ENCODE data around the gene FMNL1. TPM values are rescaled to one million over a fixed set of nuclear protein-coding genes. Genes with fewer than 3 reads are reported as not detected.
"Not testable (repeated sequence)": the region's sequence is repeated elsewhere in the genome, so short reads cannot be mapped to it uniquely, and the experiment has no call there.

FMNL1 gene
- total RNA-seq, 1 experiment from 2014 or later, result 20.0 TPM

DNA sequence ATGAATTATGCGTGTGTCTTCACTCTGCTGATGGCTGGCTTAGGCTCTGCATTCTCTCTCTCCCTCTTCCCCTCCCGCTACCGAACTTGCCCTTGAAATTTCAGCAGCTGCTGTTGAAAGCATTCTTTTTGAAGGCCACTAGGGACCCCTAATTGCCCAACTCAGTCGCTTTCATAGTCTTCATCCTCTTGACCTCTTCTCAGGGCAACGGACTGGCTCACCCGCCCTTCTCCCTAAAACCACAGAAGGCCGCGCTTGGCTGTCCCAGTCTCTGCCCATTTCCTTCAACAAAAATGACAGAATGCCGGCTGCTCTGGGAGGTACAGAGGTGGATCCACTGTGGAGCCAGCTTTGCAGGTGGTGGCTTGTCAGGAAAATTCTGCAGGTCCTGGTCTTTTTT is 21.0 kb upstream of the FMNL1 start:
- ChIA-PET POLR2A (no interaction called here), CTCF (interaction anchor here (0.6 to 0.7 kb wide), 2 partner anchors 52 to 115 kb away, joined by 3 read pairs; no protein-coding TSS in a partner anchor)
- no peaks in the 10 kb centered on the region for H3K27me3 ChIP-seq (ENCODE audit: control insufficient read depth, insufficient read depth, low read length)
- no TSS peak for BruUV-seq (replicated peaks)
- TF ChIP-seq SIN3A (IDR thresholded peaks at IDR 0.05; ENCODE audit: borderline replicate concordance, insufficient read depth, low read depth, low read length) (no peak), TCF7L2 (IDR thresholded peaks at IDR 0.05; ENCODE audit: low read depth, low read length) (no peak)
- TF ChIP-seq, protein P1, sequence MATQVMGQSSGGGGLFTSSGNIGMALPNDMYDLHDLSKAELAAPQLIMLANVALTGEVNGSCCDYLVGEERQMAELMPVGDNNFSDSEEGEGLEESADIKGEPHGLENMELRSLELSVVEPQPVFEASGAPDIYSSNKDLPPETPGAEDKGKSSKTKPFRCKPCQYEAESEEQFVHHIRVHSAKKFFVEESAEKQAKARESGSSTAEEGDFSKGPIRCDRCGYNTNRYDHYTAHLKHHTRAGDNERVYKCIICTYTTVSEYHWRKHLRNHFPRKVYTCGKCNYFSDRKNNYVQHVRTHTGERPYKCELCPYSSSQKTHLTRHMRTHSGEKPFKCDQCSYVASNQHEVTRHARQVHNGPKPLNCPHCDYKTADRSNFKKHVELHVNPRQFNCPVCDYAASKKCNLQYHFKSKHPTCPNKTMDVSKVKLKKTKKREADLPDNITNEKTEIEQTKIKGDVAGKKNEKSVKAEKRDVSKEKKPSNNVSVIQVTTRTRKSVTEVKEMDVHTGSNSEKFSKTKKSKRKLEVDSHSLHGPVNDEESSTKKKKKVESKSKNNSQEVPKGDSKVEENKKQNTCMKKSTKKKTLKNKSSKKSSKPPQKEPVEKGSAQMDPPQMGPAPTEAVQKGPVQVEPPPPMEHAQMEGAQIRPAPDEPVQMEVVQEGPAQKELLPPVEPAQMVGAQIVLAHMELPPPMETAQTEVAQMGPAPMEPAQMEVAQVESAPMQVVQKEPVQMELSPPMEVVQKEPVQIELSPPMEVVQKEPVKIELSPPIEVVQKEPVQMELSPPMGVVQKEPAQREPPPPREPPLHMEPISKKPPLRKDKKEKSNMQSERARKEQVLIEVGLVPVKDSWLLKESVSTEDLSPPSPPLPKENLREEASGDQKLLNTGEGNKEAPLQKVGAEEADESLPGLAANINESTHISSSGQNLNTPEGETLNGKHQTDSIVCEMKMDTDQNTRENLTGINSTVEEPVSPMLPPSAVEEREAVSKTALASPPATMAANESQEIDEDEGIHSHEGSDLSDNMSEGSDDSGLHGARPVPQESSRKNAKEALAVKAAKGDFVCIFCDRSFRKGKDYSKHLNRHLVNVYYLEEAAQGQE (IDR thresholded peaks at IDR 0.05; ENCODE audit: insufficient read depth in 1 of 2, low read depth in 2 of 2, low read length in 1 of 2), result no peak
- TF ChIP-seq, protein P2, sequence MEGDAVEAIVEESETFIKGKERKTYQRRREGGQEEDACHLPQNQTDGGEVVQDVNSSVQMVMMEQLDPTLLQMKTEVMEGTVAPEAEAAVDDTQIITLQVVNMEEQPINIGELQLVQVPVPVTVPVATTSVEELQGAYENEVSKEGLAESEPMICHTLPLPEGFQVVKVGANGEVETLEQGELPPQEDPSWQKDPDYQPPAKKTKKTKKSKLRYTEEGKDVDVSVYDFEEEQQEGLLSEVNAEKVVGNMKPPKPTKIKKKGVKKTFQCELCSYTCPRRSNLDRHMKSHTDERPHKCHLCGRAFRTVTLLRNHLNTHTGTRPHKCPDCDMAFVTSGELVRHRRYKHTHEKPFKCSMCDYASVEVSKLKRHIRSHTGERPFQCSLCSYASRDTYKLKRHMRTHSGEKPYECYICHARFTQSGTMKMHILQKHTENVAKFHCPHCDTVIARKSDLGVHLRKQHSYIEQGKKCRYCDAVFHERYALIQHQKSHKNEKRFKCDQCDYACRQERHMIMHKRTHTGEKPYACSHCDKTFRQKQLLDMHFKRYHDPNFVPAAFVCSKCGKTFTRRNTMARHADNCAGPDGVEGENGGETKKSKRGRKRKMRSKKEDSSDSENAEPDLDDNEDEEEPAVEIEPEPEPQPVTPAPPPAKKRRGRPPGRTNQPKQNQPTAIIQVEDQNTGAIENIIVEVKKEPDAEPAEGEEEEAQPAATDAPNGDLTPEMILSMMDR (IDR thresholded peaks at IDR 0.05), result no peak
- in situ Hi-C loops (cut with HindIII; ENCODE audit: low pct_unique_long_range_greater_than_20kb, low sequenced_read_pairs) (no loop called here), intact Hi-C loops (cut with micrococcal nuclease; ENCODE audit: unreplicated experiment) (no loop called here)
- peaks cover 18% of the 10 kb centered on the region for H3K4me1 ChIP-seq (ENCODE audit: control insufficient read depth, insufficient read depth, low read length)
- DNase-seq (ENCODE audit: low read depth, low spot score) (no peak), ATAC-seq (no peak)
- no peaks in the 10 kb centered on the region for H3K9me3 ChIP-seq (ENCODE audit: control insufficient read depth, insufficient read depth, low read depth, low read length)
- H3K27ac ChIP-seq (ENCODE audit: low read length), result no peak overlapping the region
- no peaks in the 10 kb centered on the region for H3K36me3 ChIP-seq (ENCODE audit: control insufficient read depth, insufficient read depth, low read length)
- H3K4me3 ChIP-seq (ENCODE audit: low read depth in 2 of 2, low read length in 2 of 2), result no peak overlapping the region

DNA sequence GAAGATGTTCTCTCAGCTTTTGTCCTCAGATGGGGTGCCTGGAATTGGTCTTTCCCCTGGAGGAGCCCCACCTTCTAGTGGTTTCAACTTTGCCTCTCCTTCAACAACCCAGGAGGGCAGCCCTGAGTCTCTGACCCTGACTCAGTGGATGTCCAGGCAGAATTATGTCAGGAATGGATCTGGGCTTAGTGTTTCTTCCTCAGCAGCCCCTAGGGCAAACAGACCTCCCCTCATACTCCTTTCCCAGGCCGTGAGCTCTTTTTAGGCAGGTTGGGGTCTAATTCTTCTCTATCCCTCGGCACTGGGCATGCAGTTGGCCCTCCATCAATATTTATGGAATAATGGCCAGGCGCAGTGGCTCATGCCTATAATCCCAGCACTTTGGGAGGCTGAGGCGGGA is 20.2 kb upstream of the FMNL1 start:
- DNase-seq (ENCODE audit: low read depth, low spot score) (no peak), ATAC-seq (no peak)
- BruUV-seq (replicated peaks), result no TSS peak
- Histone ChIP-seq H3K4me3 (ENCODE audit: low read depth in 2 of 2, low read length in 2 of 2) (no peak overlapping the region), H3K9me3 (ENCODE audit: control insufficient read depth, insufficient read depth, low read depth, low read length) (no peaks in the 10 kb centered on the region), H3K4me1 (ENCODE audit: control insufficient read depth, insufficient read depth, low read length) (peaks cover 18% of the 10 kb centered on the region), H3K27ac (ENCODE audit: low read length) (no peak overlapping the region), H3K27me3 (ENCODE audit: control insufficient read depth, insufficient read depth, low read length) (no peaks in the 10 kb centered on the region), H3K36me3 (ENCODE audit: control insufficient read depth, insufficient read depth, low read length) (no peaks in the 10 kb centered on the region)
- TF ChIP-seq POLR2AphosphoS5 (IDR thresholded peaks at IDR 0.05; ENCODE audit: low read depth, low read length) (no peak), SIN3A (IDR thresholded peaks at IDR 0.05; ENCODE audit: borderline replicate concordance, insufficient read depth, low read depth, low read length) (no peak), TCF7L2 (IDR thresholded peaks at IDR 0.05; ENCODE audit: low read depth, low read length) (no peak)
- TF ChIP-seq, protein P2 (IDR thresholded peaks at IDR 0.05), result no peak
- TF ChIP-seq, protein P1 (IDR thresholded peaks at IDR 0.05; ENCODE audit: insufficient read depth in 1 of 2, low read depth in 2 of 2, low read length in 1 of 2), result no peak
- in situ Hi-C loops (cut with HindIII; ENCODE audit: low pct_unique_long_range_greater_than_20kb, low sequenced_read_pairs) (no loop called here), intact Hi-C loops (cut with micrococcal nuclease; ENCODE audit: unreplicated experiment) (no loop called here)
- CTCF ChIA-PET, result interaction anchor here (0.7 kb wide), 1 partner anchor 116 kb away, joined by 3 read pairs; no protein-coding TSS in a partner anchor
- POLR2A ChIA-PET, result interaction anchor here (0.7 kb wide), 1 partner anchor 64 kb away, joined by 3 read pairs; no protein-coding TSS in a partner anchor

DNA sequence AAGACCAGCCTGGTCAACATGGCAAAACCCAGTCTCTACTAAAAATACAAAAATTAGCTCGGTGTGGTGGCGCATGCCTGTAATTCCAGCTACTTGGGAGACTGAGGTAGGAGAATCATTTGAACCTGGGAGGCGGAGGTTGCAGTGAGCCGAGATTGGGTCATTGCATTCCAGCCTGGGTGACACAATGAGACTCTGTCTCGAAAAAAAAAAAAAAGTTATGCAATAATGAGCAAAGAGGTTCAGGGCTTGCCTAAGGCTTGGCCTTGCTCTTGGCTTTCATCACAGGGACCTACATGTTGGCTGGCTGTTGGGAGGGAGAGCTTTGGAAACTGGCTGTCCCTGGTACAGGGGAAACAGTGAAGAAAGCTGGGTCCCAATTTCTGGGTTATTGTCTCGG is 19.8 kb upstream of the FMNL1 start:
- H3K4me1 ChIP-seq (ENCODE audit: control insufficient read depth, insufficient read depth, low read length), result peaks cover 15% of the 10 kb centered on the region
- BruUV-seq (replicated peaks); intact Hi-C loops (cut with micrococcal nuclease; ENCODE audit: unreplicated experiment); H3K27me3 ChIP-seq (ENCODE audit: control insufficient read depth, insufficient read depth, low read length); H3K4me3 ChIP-seq (ENCODE audit: low read depth in 2 of 2, low read length in 2 of 2); DNase-seq (ENCODE audit: low read depth, low spot score); ATAC-seq; H3K27ac ChIP-seq (ENCODE audit: low read length); CTCF ChIA-PET; H3K9me3 ChIP-seq (ENCODE audit: control insufficient read depth, insufficient read depth, low read depth, low read length); in situ Hi-C loops (cut with HindIII; ENCODE audit: low pct_unique_long_range_greater_than_20kb, low sequenced_read_pairs); H3K36me3 ChIP-seq (ENCODE audit: control insufficient read depth, insufficient read depth, low read length): not testable (repeated sequence)
- POLR2A ChIA-PET, result interaction anchor here (0.7 kb wide), 1 partner anchor 65 kb away, joined by 3 read pairs; no protein-coding TSS in a partner anchor
